ENCODE data around the gene CTNNA1. TPM values are rescaled to one million over a fixed set of nuclear protein-coding genes. Genes with fewer than 3 reads are reported as not detected.

The CTNNA1 gene
- total and polyA plus RNA-seq, 9 of the 15 experiments (the other 6 are each of a cell fraction or from before 2014, with no cell fraction given) = 29.6 to 117 (median 89.1) TPM

GRCh38 chr5:138753794-138754698, 821 bp downstream of the CTNNA1 start (continued):
- peak; percentile 39 for TF ChIP-seq SAP30 (IDR thresholded peaks at IDR 0.05; ENCODE audit: borderline replicate concordance, insufficient read depth, low read depth, low read length, poor library complexity, severe bottlenecking)
- TF ChIP-seq NR3C1 (CRISPR knock-in tag; IDR thresholded peaks at IDR 0.05) = no peak
- no peak for TF ChIP-seq RBM34 (IDR thresholded peaks at IDR 0.05; ENCODE audit: borderline replicate concordance, insufficient read depth, low read length)
- TF ChIP-seq TAF1 (IDR thresholded peaks at IDR 0.05; ENCODE audit: control insufficient read depth, extremely low read depth, insufficient read depth, low read length, severe bottlenecking) = peak; percentile 16
- no peak for TF ChIP-seq TEAD1 (CRISPR knock-in tag; IDR thresholded peaks at IDR 0.05)
- no peak for TF ChIP-seq MAFF (IDR thresholded peaks at IDR 0.05; ENCODE audit: low read length)
- no peak for TF ChIP-seq ZNF311 (CRISPR knock-in tag; IDR thresholded peaks at IDR 0.05)
- TF ChIP-seq ZFX (CRISPR knock-in tag; IDR thresholded peaks at IDR 0.05) = peak; percentile 4; the same call in 1 of the 2 replicates
- TF ChIP-seq HMG20A (CRISPR knock-in tag; conservative IDR thresholded peaks at IDR 0.05) = no peak
- no peak for TF ChIP-seq ZNF436 (CRISPR knock-in tag; IDR thresholded peaks at IDR 0.05)
- TF ChIP-seq KDM2B (CRISPR knock-in tag; IDR thresholded peaks at IDR 0.05) = no peak
- 0 out of 2 replicates have a peak, but pooled peaks have one; percentile 42 for TF ChIP-seq HDAC2 (IDR thresholded peaks at IDR 0.05)
- TF ChIP-seq ZBTB43 (CRISPR knock-in tag; IDR thresholded peaks at IDR 0.05) = no peak
- no peak for TF ChIP-seq HNRNPH1 (optimal IDR thresholded peaks at IDR 0.05; ENCODE audit: low read depth, low read length)
- no peak for TF ChIP-seq HDAC3 (IDR thresholded peaks at IDR 0.05; ENCODE audit: borderline replicate concordance, partially characterized antibody)
- no peak for TF ChIP-seq MED1 (CRISPR knock-in tag; IDR thresholded peaks at IDR 0.05; ENCODE audit: borderline replicate concordance)
- TF ChIP-seq CBFA2T2 (conservative IDR thresholded peaks at IDR 0.05) = no peak
- TF ChIP-seq PHB (CRISPR knock-in tag; IDR thresholded peaks at IDR 0.05) = no peak
- 0 out of 2 replicates have a peak, but pooled peaks have one; percentile 33 for TF ChIP-seq JUND (IDR thresholded peaks at IDR 0.05; ENCODE audit: borderline replicate concordance, low read depth, low read length)
- 0 out of 3 replicates have a peak, but pooled peaks have one; percentile 11 for TF ChIP-seq JUND (tag; IDR thresholded peaks at IDR 0.05; ENCODE audit: borderline replicate concordance, low read depth, low read length)
- TF ChIP-seq RBBP5 (IDR thresholded peaks at IDR 0.05; ENCODE audit: borderline replicate concordance, insufficient read depth, low read length, poor library complexity, severe bottlenecking) = peak; percentile 10
- TF ChIP-seq TBP (optimal IDR thresholded peaks at IDR 0.05; ENCODE audit: low read depth, low read length) = peak; percentile 35
- no peak for TF ChIP-seq CBFB (CRISPR knock-in tag; IDR thresholded peaks at IDR 0.05)
- TF ChIP-seq MBD2 (IDR thresholded peaks at IDR 0.05; ENCODE audit: borderline replicate concordance, low read depth) = no peak
- no peak for TF ChIP-seq HOXB6 (CRISPR knock-in tag; IDR thresholded peaks at IDR 0.05; ENCODE audit: borderline replicate concordance)
- no peak for TF ChIP-seq BRD9 (IDR thresholded peaks at IDR 0.05; ENCODE audit: low read depth, partially characterized antibody)

Measured in K562 (cell line).